Neutrophil (primary cell): ENCODE measurements around the gene CMTR1.
A peak's percentile ranks its signal among the peaks of the same experiment; 100 is the strongest.

ENCODE experiments used
- H3K27ac ChIP-seq: fragments of 200-600 bp; sonication (generic); 2 replicates; pipeline ENCODE4 v1.5.1; 2016; ENCODE audit warnings: mild to moderate bottlenecking, moderate library complexity
- H3K27me3 ChIP-seq: fragments of 200-600 bp; sonication (generic); 2 replicates; pipeline ENCODE4 v1.6.0; 2016; ENCODE audit warnings: mild to moderate bottlenecking
- H3K36me3 ChIP-seq: fragments of 200-600 bp; sonication (generic); 2 replicates; pipeline ENCODE4 v1.5.1; 2017
- H3K4me1 ChIP-seq, 2 experiments: fragments of 200-600 bp in 1 of 2; sonication (generic) in 1 of 2; 1 replicate in 1 of 2; 2 replicates in 1 of 2; pipeline versions ENCODE4 v1.5.1 to v1.6.1; 2013 to 2016; ENCODE audit warnings: low read depth in 1 of 2, low read length in 1 of 2, mild to moderate bottlenecking in 1 of 2, moderate library complexity in 1 of 2; ENCODE audit not compliant: control insufficient read depth in 1 of 2, insufficient read depth in 1 of 2
- H3K4me3 ChIP-seq, 2 experiments: fragments of 200-600 bp in 1 of 2; sonication (generic) in 1 of 2; 1 replicate in 1 of 2; 2 replicates in 1 of 2; pipeline ENCODE4 v1.5.1; 2013 to 2016; ENCODE audit warnings: low read depth in 1 of 2, low read length in 1 of 2, mild to moderate bottlenecking in 1 of 2, moderate library complexity in 1 of 2
- H3K9me3 ChIP-seq: fragments of 200-600 bp; sonication (generic); 2 replicates; pipeline ENCODE4 v1.5.1; 2016
- TF ChIP-seq, protein P1 (sequence below): fragments of 200-600 bp; sonication (generic); IDR thresholded peaks from 2 replicates; pipeline ENCODE4 v1.5.1; 2016; ENCODE audit warnings: antibody characterized with exemption

Gene CMTR1

DNA sequence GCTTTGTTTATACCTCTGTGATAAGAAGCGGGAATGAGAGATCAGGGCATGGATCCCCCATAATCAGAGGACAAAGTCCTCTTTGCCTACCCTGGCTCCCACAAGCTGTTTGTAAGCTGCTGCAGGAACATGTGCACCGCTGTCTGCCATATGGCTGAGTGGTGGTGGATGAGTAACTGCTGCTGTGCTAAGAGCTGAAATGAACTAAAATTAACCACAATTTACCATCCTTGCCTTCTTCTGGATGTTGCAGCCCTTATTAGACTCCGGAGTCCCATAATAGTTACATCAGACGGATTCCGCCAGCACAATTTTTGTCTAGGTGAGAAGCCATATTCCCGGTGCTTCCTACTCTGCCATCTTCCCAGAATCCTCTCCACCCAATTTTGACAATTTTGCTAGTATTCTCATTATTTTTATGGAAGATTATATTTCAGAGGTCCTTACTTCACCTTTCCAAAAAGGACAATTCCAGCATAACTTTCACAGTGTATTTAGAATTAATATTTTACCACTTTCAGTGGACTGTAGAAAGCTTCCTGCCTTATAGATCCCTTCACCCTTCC, 6.0 kb upstream of the CMTR1 start:
- Histone ChIP-seq H3K27ac (no peak overlapping the region), H3K4me3 (no peak overlapping the region), H3K9me3 (no peaks in the 10 kb centered on the region), H3K36me3 (no peaks in the 10 kb centered on the region), H3K27me3 (peaks cover 34% of the 10 kb centered on the region), H3K4me1 (no peaks in the 10 kb centered on the region)
- TF ChIP-seq, protein P1, sequence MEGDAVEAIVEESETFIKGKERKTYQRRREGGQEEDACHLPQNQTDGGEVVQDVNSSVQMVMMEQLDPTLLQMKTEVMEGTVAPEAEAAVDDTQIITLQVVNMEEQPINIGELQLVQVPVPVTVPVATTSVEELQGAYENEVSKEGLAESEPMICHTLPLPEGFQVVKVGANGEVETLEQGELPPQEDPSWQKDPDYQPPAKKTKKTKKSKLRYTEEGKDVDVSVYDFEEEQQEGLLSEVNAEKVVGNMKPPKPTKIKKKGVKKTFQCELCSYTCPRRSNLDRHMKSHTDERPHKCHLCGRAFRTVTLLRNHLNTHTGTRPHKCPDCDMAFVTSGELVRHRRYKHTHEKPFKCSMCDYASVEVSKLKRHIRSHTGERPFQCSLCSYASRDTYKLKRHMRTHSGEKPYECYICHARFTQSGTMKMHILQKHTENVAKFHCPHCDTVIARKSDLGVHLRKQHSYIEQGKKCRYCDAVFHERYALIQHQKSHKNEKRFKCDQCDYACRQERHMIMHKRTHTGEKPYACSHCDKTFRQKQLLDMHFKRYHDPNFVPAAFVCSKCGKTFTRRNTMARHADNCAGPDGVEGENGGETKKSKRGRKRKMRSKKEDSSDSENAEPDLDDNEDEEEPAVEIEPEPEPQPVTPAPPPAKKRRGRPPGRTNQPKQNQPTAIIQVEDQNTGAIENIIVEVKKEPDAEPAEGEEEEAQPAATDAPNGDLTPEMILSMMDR: no peak

DNA sequence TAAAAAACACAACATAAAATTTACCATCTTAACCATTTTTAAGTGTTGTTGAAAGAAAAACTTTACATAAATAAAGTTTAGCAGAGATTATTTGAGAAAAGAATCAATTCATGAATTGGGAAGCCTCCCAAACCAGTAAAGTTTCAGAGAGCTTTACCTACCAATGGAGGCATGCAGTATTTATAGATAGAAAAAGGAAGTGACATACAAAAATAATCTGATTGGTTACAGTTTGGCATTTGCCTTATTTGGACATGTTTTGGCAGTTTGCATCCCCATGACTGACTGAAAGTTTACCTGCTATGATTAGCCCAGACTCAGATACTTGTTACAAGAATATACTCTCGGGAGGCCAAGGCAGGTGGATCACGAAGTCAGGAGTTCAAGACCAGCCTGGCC, 3.7 kb upstream of the CMTR1 start:
- H3K27me3 ChIP-seq: peaks cover 34% of the 10 kb centered on the region
- H3K4me3 ChIP-seq: no peak overlapping the region
- H3K27ac ChIP-seq: no peak overlapping the region
- no peaks in the 10 kb centered on the region for H3K9me3 ChIP-seq
- H3K4me1 ChIP-seq: peaks cover 15 to 16% of the 10 kb centered on the region in 2 experiments
- TF ChIP-seq, protein P1: no peak
- no peaks in the 10 kb centered on the region for H3K36me3 ChIP-seq

DNA sequence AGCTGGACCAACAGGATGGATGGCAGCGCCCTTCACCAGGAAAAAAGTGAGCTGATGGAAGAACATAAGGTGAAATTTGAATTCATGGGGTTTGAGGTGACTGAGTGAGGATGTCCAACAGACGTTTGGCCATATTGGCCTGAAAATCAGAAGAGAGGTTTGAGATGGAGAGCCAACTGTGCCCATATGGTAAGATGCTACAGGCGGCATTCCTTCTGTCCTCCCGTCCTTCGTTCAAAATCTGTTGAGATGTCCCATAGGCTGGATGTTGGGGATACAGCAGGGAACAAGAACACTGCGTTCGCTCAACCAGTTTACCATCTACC, 468 bp upstream of the CMTR1 start:
- TF ChIP-seq, protein P1: no peak
- Histone ChIP-seq H3K4me3 (peak overlapping the region; percentile 76 to 77), H3K9me3 (no peaks in the 10 kb centered on the region), H3K27me3 (peaks cover 21% of the 10 kb centered on the region), H3K36me3 (peaks cover 18% of the 10 kb centered on the region), H3K27ac (peak overlapping the region; percentile 86), H3K4me1 (peaks cover 15 to 16% of the 10 kb centered on the region in 2 experiments)

DNA sequence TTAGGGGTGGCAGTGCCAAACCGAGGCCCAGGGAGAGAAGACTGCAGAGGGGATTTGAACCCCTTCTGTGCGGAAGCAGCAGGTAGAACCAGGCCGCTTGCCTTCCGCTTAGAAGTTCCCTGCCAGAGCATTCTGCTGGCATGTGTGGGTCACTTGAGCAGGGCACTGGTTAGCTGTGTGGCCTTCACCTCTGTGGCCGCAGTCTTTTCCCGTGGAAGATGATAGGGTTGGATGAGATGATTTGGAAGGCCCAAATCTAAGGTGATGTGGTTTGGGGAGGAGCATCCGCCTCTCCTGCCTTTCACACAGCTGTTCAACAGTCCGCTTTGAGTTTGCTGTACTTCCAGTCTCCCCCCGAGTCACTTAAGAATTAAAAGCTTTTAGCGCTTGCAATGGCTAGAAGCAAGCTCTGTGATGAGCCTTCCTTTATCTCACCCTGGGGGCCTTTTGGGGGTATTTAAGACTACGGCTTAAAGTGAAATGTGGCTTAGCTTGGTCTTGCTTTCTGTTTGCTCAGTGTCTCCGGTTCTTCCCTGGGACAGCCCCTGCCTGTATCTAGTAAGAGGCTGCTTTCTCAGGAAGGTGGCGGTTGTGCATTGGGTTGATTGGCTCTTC, 743 bp downstream of the CMTR1 start:
- Histone ChIP-seq H3K27me3 (peaks cover 9% of the 10 kb centered on the region), H3K4me1 (peaks cover 15 to 16% of the 10 kb centered on the region in 2 experiments), H3K36me3 (peaks cover 30% of the 10 kb centered on the region), H3K9me3 (no peaks in the 10 kb centered on the region), H3K27ac (peak overlapping the region; percentile 86), H3K4me3 (peak overlapping the region; percentile 76 to 77)
- TF ChIP-seq, protein P1: no peak

DNA sequence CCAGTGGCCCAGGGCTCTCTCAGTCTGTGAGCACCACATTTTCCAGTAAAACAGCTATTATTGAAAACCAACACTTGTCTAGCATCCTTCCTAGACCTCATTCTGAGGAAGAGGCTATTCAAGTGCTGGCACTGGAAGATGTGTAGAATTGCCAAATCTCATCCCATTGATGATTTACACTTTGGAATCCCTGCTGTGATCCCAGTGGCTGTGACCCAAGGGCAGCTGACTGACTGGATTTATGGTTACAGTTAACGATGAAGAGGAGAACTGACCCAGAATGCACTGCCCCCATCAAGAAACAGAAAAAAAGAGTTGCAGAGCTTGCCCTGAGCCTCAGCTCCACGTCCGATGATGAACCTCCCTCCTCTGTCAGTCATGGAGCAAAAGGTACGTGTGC, 2.4 kb downstream of the CMTR1 start:
- Histone ChIP-seq H3K4me1 (peaks cover 15 to 16% of the 10 kb centered on the region in 2 experiments), H3K9me3 (no peaks in the 10 kb centered on the region), H3K27ac (no peak overlapping the region), H3K27me3 (peaks cover 6% of the 10 kb centered on the region), H3K4me3 (no peak overlapping the region), H3K36me3 (peaks cover 38% of the 10 kb centered on the region)
- TF ChIP-seq, protein P1: no peak
